Measurements from ENCODE around the gene NTN1. TPM values are rescaled to one million over a fixed set of nuclear protein-coding genes. Genes with fewer than 3 reads are reported as not detected.

Gene NTN1
- total RNA-seq, 1 experiment from 2014 or later = 1.2 TPM

- Histone ChIP-seq H2AK5ac (ENCODE audit: insufficient read length, low read length) (no peak overlapping the region), H2BK5ac (ENCODE audit: insufficient read length, low read length) (no peak overlapping the region), H2AFZ (ENCODE audit: low read length) (no peak overlapping the region), H4K5ac (ENCODE audit: insufficient read length, low read depth, low read length) (no peak overlapping the region), H3K14ac (ENCODE audit: insufficient read depth, low read length) (no peak overlapping the region), H3K4ac (ENCODE audit: low read depth, low read length) (no peak overlapping the region), H3K9me3 (ENCODE audit: control insufficient read depth, low read depth, low read length) (no peaks in the 10 kb centered on the region), H2BK15ac (ENCODE audit: low read depth, low read length) (no peak overlapping the region), H3K56ac (ENCODE audit: insufficient read length, low read depth, low read length) (no peak overlapping the region), H2BK12ac (ENCODE audit: insufficient read length, low read depth, low read length) (no peak overlapping the region), H2BK120ac (ENCODE audit: low read depth, low read length, poor library complexity, severe bottlenecking) (no peak overlapping the region), H3K23me2 (ENCODE audit: insufficient read length, low read depth, low read length, poor library complexity, severe bottlenecking) (no peaks in the 10 kb centered on the region), H3K79me2 (ENCODE audit: insufficient read depth, low read length) (no peaks in the 10 kb centered on the region), H2BK20ac (ENCODE audit: low read depth, low read length, poor library complexity, severe bottlenecking) (no peak overlapping the region), H3K23ac (ENCODE audit: insufficient read length, low read depth, low read length) (no peak overlapping the region), H3K27me3 (ENCODE audit: insufficient read depth, low read length) (no peaks in the 10 kb centered on the region), H3K9ac (ENCODE audit: extremely low read depth, insufficient read length, low read length) (no peak overlapping the region), H4K20me1 (ENCODE audit: control insufficient read depth, insufficient read depth, insufficient read length) (no peaks in the 10 kb centered on the region), H3K27ac (ENCODE audit: insufficient read length, low read depth, low read length) (no peak overlapping the region), H3T11ph (ENCODE audit: low read length) (no peak overlapping the region), H3K4me2 (ENCODE audit: insufficient read depth, insufficient read length, low read length) (no peak overlapping the region), H3K79me1 (ENCODE audit: insufficient read depth, low read depth, low read length, poor library complexity, severe bottlenecking) (no peaks in the 10 kb centered on the region), H4K91ac (ENCODE audit: insufficient read length, low read depth, low read length) (no peak overlapping the region), H4K8ac (replicated peaks; ENCODE audit: insufficient read length, low read depth, low read length) (no peak overlapping the region), H3K18ac (ENCODE audit: insufficient read length, low read depth, low read length) (no peak overlapping the region), H3K4me1 (ENCODE audit: insufficient read depth, low read length) (no peaks in the 10 kb centered on the region; the same call in 1 of the 2 replicates)
- H3K27me3 Mint-ChIP-seq (ENCODE audit: low read depth) = peaks cover 34% of the 10 kb centered on the region
- H3K36me3 Mint-ChIP-seq (ENCODE audit: insufficient read depth in 1 of 3, low read depth in 3 of 3) = 0 out of 7 replicates have a peak, but pooled peaks cover 0 to 2% (median 0%) of the 10 kb centered on the region in 3 experiments
- DNase-seq = no peak
- no CpG with 5 or more reads among the region's 19 CpGs for WGBS (ENCODE audit: extremely low coverage, insufficient read length, low lambda C conversion rate)
- peaks cover 30 to 35% of the 10 kb centered on the region in 2 experiments for H3K4me1 Mint-ChIP-seq
- TF ChIP-seq, protein P1, sequence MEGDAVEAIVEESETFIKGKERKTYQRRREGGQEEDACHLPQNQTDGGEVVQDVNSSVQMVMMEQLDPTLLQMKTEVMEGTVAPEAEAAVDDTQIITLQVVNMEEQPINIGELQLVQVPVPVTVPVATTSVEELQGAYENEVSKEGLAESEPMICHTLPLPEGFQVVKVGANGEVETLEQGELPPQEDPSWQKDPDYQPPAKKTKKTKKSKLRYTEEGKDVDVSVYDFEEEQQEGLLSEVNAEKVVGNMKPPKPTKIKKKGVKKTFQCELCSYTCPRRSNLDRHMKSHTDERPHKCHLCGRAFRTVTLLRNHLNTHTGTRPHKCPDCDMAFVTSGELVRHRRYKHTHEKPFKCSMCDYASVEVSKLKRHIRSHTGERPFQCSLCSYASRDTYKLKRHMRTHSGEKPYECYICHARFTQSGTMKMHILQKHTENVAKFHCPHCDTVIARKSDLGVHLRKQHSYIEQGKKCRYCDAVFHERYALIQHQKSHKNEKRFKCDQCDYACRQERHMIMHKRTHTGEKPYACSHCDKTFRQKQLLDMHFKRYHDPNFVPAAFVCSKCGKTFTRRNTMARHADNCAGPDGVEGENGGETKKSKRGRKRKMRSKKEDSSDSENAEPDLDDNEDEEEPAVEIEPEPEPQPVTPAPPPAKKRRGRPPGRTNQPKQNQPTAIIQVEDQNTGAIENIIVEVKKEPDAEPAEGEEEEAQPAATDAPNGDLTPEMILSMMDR (conservative IDR thresholded peaks at IDR 0.05) = no peak
- H3K4me3 Mint-ChIP-seq = peak overlapping the region in 1 of 2 experiments; percentile 9; a peak in 1 of 5 replicates
- no peak overlapping the region for H3K27ac Mint-ChIP-seq
- H3K9me3 Mint-ChIP-seq = peaks cover 2 to 6% of the 10 kb centered on the region in 2 experiments; a peak in 2 of 5 replicates
Measured at GRCh38 chr17:9116861-9117568, 95.7 kb downstream of the NTN1 start.
